ENCODE measurements around the gene ZDHHC12. TPM values are rescaled to one million over a fixed set of nuclear protein-coding genes. Genes with fewer than 3 reads are reported as not detected.
A peak's percentile ranks its signal among the peaks of the same experiment; 100 is the strongest.

ZDHHC12 gene
- total and polyA plus RNA-seq, 9 donors = 0.30 to 27.1 (median 7.0) TPM

- no peak overlapping the region for H3K27ac ChIP-seq
- no peak for TF ChIP-seq EP300 (IDR thresholded peaks at IDR 0.05)
- peak in 1 of 3 donors; percentile 20 for TF ChIP-seq CTCF (IDR thresholded peaks at IDR 0.05)
- intact Hi-C loops (cut with DNase I) = loop anchor here in 1 of 4 donors (10.0 kb wide), 1 partner anchor 192 kb away; the partner anchor contains the start of gene PHYHD1
- WGBS, 3 donors = 32 to 46% (median 33%) methylated on average over 9 of the region's 9 CpGs
- no peaks in the 10 kb centered on the region for H3K4me1 ChIP-seq (ENCODE audit: insufficient read depth)
- H3K4me3 ChIP-seq = no peak overlapping the region
- H3K36me3 ChIP-seq = no peaks in the 10 kb centered on the region
- peak; percentile 52 to 73 (median 54) for DNase-seq
- no peaks in the 10 kb centered on the region for H3K9me3 ChIP-seq
- H3K27me3 ChIP-seq = no peaks in the 10 kb centered on the region
Measured at GRCh38 chr9:128733256-128733655, 9.3 kb upstream of the ZDHHC12 start.

- Histone ChIP-seq H3K36me3 (no peaks in the 10 kb centered on the region), H3K4me3 (no peak overlapping the region), H3K4me1 (ENCODE audit: insufficient read depth) (no peaks in the 10 kb centered on the region), H3K27me3 (no peaks in the 10 kb centered on the region), H3K9me3 (no peaks in the 10 kb centered on the region), H3K27ac (no peak overlapping the region)
- no peak for DNase-seq
- TF ChIP-seq POLR2A (IDR thresholded peaks at IDR 0.05) (no peak), EP300 (IDR thresholded peaks at IDR 0.05) (no peak), CTCF (IDR thresholded peaks at IDR 0.05) (no peak)
- 72 to 84% (median 75%) methylated on average over 13 of the region's 13 CpGs for WGBS, 3 donors
- intact Hi-C loops (cut with DNase I) = loop anchor here in 1 of 4 donors (10.0 kb wide), 1 partner anchor 192 kb away; the partner anchor contains the start of gene PHYHD1
Measured at GRCh38 chr9:128732576-128732975, 8.6 kb upstream of the ZDHHC12 start.

- intact Hi-C loops (cut with DNase I) = loop anchor here in 1 of 4 donors (10.0 kb wide), 1 partner anchor 193 kb away; the partner anchor contains the start of gene PHYHD1
- WGBS, 3 donors = 81 to 83% (median 81%) methylated on average over 9 of the region's 9 CpGs
- DNase-seq = no peak
- Histone ChIP-seq H3K4me1 (ENCODE audit: insufficient read depth) (no peaks in the 10 kb centered on the region), H3K27ac (no peak overlapping the region), H3K36me3 (no peaks in the 10 kb centered on the region), H3K27me3 (no peaks in the 10 kb centered on the region), H3K4me3 (no peak overlapping the region), H3K9me3 (no peaks in the 10 kb centered on the region)
- TF ChIP-seq POLR2A (IDR thresholded peaks at IDR 0.05) = no peak
- TF ChIP-seq CTCF (IDR thresholded peaks at IDR 0.05) = no peak
- no peak for TF ChIP-seq EP300 (IDR thresholded peaks at IDR 0.05)
Measured at GRCh38 chr9:128731691-128732090, 7.8 kb upstream of the ZDHHC12 start.

GRCh38 chr9:128731093-128731492, 7.2 kb upstream of the ZDHHC12 start:
- H3K36me3 ChIP-seq = no peaks in the 10 kb centered on the region
- H3K9me3 ChIP-seq = no peaks in the 10 kb centered on the region
- intact Hi-C loops (cut with DNase I) = loop anchor here in 1 of 4 donors (10.0 kb wide), 1 partner anchor 194 kb away; the partner anchor contains the start of gene PHYHD1
- TF ChIP-seq EP300 (IDR thresholded peaks at IDR 0.05) (no peak), POLR2A (IDR thresholded peaks at IDR 0.05) (no peak), CTCF (IDR thresholded peaks at IDR 0.05) (no peak)
- H3K27ac ChIP-seq = no peak overlapping the region
- H3K4me3 ChIP-seq = no peak overlapping the region
- DNase-seq = no peak
- 69 to 73% (median 73%) methylated on average over 13 of the region's 13 CpGs for WGBS, 3 donors
- no peaks in the 10 kb centered on the region for H3K27me3 ChIP-seq
- no peaks in the 10 kb centered on the region for H3K4me1 ChIP-seq (ENCODE audit: insufficient read depth)

Data from ovary (tissue), 9 donors.